Subcutaneous abdominal adipose tissue (tissue), 5 donors: ENCODE measurements around the gene GPATCH1.

Experiments used
- H3K27ac ChIP-seq: one replicate; pipeline ENCODE4 v1.7.0; 2013; ENCODE audit warnings: low read depth, mild to moderate bottlenecking, inconsistent platforms, low read length, moderate library complexity
- H3K27me3 ChIP-seq, 5 donors: one replicate each; pipeline ENCODE4 v1.7.0; 2013; ENCODE audit warnings: low read length in 5 of 5, inconsistent platforms in 1 of 5; ENCODE audit not compliant: control insufficient read depth in 5 of 5, insufficient read depth in 4 of 5
- H3K36me3 ChIP-seq, 5 donors: one replicate each; pipeline ENCODE4 v1.7.0; 2013; ENCODE audit warnings: low read length in 5 of 5; ENCODE audit not compliant: control insufficient read depth in 5 of 5, insufficient read depth in 5 of 5
- H3K4me1 ChIP-seq, 5 donors: one replicate each; pipeline ENCODE4 v1.7.0; 2013; ENCODE audit warnings: low read length in 5 of 5, mild to moderate bottlenecking in 3 of 5, moderate library complexity in 1 of 5; ENCODE audit not compliant: control insufficient read depth in 5 of 5, insufficient read depth in 5 of 5
- H3K4me3 ChIP-seq, 5 donors: one replicate each; pipeline ENCODE4 v1.7.0; 2013; ENCODE audit warnings: low read length in 5 of 5, low read depth in 1 of 5
- H3K9ac ChIP-seq, 5 donors: one replicate each; pipeline ENCODE4 v1.7.0; 2013; ENCODE audit warnings: low read length in 5 of 5, mild to moderate bottlenecking in 4 of 5, moderate library complexity in 3 of 5
- H3K9me3 ChIP-seq, 5 donors: one replicate each; pipeline ENCODE4 v1.7.0; 2013; ENCODE audit warnings: low read length in 5 of 5; ENCODE audit not compliant: control insufficient read depth in 5 of 5
- donor health status: healthy.
- donor health status: healthy.
- donor health status: healthy.
- donor health status: healthy.
- donor health status: healthy.

The GPATCH1 gene

DNA sequence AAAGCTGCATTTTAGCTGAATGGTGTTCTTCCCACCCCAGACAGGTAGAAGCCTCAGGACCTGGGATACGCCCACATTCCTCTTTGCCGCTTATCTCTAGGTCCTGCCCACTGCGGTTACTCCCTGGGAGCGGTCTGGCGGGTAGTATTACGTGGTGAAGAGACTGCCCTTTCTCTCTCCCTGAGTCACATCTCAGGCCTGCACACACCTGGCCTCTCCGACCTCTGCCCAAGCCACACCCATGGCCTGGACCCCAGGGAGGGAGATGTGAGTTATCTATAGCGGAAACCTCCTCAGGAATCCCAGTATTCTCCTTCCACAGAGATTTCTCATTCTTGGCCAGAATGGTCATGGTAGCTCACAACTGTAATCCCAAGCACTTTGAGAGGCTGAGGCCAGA, 33.6 kb upstream of the GPATCH1 start:
- Histone ChIP-seq H3K4me1 (no peaks in the 10 kb centered on the region), H3K4me3 (no peak overlapping the region), H3K27me3 (no peaks in the 10 kb centered on the region), H3K9me3 (no peaks in the 10 kb centered on the region), H3K27ac (no peak overlapping the region), H3K9ac (no peak overlapping the region), H3K36me3 (no peaks in the 10 kb centered on the region)

DNA sequence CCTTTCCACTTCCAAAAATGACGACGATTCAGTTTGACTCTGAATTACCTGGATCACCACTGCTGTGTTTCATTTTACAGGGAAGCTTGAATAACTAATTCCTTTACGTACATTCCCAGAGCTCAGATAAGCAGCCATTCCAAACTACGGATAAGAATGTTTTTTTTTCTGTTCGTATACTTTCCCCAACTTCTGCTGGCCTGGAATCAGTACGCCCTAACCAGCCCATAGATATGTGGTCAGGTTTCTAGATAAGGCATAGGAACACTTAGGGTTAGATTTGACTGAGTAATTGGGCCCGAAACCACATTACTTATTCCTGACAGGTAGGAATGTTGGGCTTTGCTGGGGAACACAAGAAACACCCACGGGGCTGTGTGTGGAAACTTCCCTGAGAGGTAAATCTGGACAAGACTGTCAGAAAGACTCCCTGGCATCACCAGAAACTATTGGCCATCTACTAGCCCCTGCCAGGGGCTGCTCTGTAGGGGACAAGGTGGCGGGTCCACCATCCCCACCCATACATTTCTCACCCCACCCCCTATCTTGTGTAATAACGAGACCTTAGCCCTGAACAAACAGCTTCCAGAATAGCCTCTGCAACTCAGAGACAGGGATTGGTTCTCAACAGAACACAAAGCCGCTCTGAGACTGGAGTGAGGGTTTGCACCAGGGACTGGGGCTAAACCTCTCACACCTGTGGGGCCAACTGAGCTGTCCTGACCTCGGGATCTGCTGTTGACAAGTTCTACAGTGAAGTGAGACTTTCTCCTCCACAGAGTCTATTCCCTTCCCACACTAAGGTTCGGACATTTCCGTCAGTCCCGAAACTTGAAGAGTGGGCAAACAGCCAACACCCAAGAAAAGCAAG, 31.9 kb upstream of the GPATCH1 start:
- Histone ChIP-seq H3K27ac (no peak overlapping the region), H3K9me3 (no peaks in the 10 kb centered on the region), H3K27me3 (no peaks in the 10 kb centered on the region), H3K4me3 (no peak overlapping the region), H3K4me1 (no peaks in the 10 kb centered on the region), H3K9ac (no peak overlapping the region), H3K36me3 (no peaks in the 10 kb centered on the region)

DNA sequence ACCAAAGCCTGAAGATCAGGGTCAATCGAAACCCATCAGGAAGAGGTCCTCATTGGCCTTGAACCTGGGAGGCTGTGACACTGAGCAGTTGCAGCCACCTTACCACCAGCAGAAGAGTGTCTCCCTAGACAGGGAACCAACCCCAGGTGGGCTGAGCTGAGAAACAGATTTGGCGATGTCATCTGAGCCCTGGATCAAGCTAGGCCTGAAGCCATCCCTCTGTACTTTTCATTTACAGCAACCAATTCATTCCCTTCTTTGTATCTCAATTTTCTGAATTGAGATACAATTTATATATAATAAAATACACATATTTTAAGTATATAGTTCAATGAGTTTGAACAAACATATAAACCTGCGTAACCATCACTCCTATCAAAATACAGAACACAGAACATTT, 30.9 kb upstream of the GPATCH1 start:
- Histone ChIP-seq H3K9me3 (no peaks in the 10 kb centered on the region), H3K36me3 (no peaks in the 10 kb centered on the region), H3K4me3 (no peak overlapping the region), H3K27ac (no peak overlapping the region), H3K4me1 (no peaks in the 10 kb centered on the region), H3K9ac (no peak overlapping the region), H3K27me3 (no peaks in the 10 kb centered on the region)

DNA sequence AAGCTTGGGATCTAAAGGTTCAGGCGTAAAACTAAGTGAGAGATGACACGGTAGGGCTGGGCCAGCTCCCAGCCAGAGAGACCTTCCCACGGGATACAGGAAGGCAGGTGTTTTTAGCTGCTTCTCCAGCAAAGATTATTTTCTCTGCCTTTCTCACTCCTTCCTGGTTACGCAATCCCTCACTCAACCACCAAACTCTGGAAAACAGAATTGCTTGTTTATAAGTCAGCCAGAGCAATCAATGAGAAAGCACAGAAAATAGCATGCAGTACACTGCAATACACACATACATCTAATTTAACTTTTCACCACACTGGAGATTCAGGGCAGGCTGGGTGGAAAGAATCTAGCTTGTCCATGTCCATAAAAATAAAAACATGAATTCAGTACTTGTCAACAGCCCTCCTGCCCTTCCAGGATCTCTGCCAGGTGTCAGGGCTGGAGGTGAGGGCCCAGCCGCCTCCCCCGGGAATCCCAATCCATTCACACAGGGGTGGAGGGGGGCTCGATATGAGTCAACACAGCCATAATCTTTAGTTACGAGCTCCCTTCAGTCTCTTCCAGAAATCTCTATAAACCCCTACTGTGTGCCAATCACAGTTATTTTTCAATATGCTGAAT, 28.5 kb upstream of the GPATCH1 start:
- Histone ChIP-seq H3K4me1 (no peaks in the 10 kb centered on the region), H3K27ac (no peak overlapping the region), H3K36me3 (no peaks in the 10 kb centered on the region)

GRCh38 chr19:33054623-33055022, 26.4 kb upstream of the GPATCH1 start:
- Histone ChIP-seq H3K27me3 (no peaks in the 10 kb centered on the region), H3K9me3 (no peaks in the 10 kb centered on the region), H3K4me3 (no peak overlapping the region), H3K27ac (no peak overlapping the region), H3K9ac (no peak overlapping the region), H3K4me1 (no peaks in the 10 kb centered on the region), H3K36me3 (no peaks in the 10 kb centered on the region)

More for the DNA sequence above, 28.5 kb upstream of the GPATCH1 start:
- no peak overlapping the region for H3K4me3 ChIP-seq
- H3K9me3 ChIP-seq = no peaks in the 10 kb centered on the region
- H3K9ac ChIP-seq = no peak overlapping the region
- H3K27me3 ChIP-seq = no peaks in the 10 kb centered on the region

- Histone ChIP-seq H3K9me3 (no peaks in the 10 kb centered on the region), H3K9ac (no peak overlapping the region), H3K27ac (no peak overlapping the region), H3K4me3 (no peak overlapping the region), H3K4me1 (no peaks in the 10 kb centered on the region), H3K27me3 (peaks cover 0 to 4% (median 0%) of the 10 kb centered on the region in 5 donors), H3K36me3 (no peaks in the 10 kb centered on the region)
Measured at GRCh38 chr19:33055718-33056117, 25.3 kb upstream of the GPATCH1 start.

DNA sequence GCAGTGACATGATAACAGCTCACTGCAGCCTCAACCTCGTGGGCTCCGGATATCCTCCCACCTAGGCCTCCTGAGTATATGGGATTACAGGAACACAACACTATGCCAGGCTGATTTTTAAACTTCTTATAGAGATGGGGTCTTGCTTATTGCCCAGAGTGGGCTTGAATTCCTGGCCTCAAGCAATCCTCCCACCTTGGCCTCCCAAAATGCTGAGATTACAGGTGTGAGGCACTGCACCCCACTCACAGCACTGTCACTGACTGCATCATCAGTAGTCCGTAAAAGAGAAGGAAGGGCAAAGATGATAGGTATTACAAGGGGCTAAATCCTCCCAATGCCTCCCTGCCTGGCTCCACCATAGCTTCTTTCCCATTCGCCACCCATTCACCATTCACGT, 20.4 kb upstream of the GPATCH1 start:
- Histone ChIP-seq H3K27ac (no peak overlapping the region), H3K4me3 (no peak overlapping the region), H3K4me1 (peaks cover 0 to 15% (median 11%) of the 10 kb centered on the region in 5 donors), H3K9me3 (no peaks in the 10 kb centered on the region), H3K9ac (no peak overlapping the region), H3K36me3 (no peaks in the 10 kb centered on the region), H3K27me3 (peaks cover 3 to 13% (median 12%) of the 10 kb centered on the region in 5 donors)

GRCh38 chr19:33062902-33063301, 18.1 kb upstream of the GPATCH1 start:
- H3K27ac ChIP-seq = no peak overlapping the region
- no peak overlapping the region for H3K4me3 ChIP-seq
- peaks cover 3 to 13% (median 12%) of the 10 kb centered on the region in 5 donors for H3K27me3 ChIP-seq
- no peaks in the 10 kb centered on the region for H3K36me3 ChIP-seq
- H3K4me1 ChIP-seq = peaks cover 0 to 15% (median 11%) of the 10 kb centered on the region in 5 donors
- H3K9ac ChIP-seq = no peak overlapping the region
- no peaks in the 10 kb centered on the region for H3K9me3 ChIP-seq

DNA sequence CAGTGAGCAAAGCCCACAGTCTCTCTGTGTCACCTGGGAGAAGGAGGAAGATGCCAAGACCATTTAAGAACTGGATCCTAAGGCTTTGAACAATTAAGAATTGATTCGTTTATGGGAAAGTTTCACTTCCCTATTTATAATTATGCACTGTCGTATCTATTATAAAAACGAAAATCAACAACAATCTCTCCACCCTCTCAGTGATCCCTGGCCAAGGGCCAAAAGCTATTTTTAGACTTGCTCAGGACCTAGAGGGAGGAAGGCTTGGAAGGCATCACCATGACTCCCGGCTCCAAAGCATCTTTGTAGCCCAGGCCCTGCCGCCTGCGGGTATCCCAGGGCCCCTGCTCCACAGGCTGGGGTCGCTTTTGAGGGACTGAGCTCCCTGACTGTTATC, 17.6 kb upstream of the GPATCH1 start:
- Histone ChIP-seq H3K4me1 (peaks cover 0 to 15% (median 11%) of the 10 kb centered on the region in 5 donors), H3K4me3 (no peak overlapping the region), H3K9ac (no peak overlapping the region), H3K27me3 (peaks cover 3 to 13% (median 12%) of the 10 kb centered on the region in 5 donors), H3K27ac (no peak overlapping the region), H3K9me3 (no peaks in the 10 kb centered on the region), H3K36me3 (no peaks in the 10 kb centered on the region)

DNA sequence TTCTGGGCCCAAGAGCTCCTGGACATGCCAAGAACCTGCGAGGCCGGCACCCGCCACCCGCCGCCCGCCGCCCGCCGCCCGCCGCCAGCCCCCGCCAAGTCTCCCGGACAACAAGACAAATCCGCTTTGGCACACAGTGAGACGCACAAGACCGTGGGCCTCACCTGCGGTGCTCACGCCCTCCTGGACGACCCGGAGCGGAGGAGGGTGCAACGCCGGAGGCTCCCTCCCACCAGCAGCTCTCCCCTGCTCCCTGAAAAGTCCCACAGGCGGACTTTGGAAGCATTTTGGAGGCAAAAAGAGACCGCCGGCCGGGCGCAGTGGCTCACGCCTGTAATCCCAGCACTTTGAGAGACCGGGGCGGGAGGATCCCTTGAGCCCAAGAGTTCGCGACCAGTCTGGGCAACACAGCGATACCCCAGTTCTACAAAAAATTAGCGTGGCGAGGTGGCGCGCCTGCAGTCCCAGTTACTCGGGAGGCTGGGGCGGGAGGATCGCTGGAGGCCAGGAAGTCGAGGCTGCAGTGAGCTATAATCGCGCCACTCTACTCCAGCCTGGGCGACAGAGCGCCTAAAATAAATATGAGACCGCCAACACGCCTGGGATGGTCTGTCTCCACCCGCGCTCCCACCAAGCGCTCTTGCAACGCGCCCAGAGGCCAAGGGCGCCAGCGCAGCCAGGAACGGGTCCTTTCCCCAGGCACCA, 17.1 kb upstream of the GPATCH1 start:
- Histone ChIP-seq H3K9ac (no peak overlapping the region), H3K27me3 (peaks cover 3 to 13% (median 12%) of the 10 kb centered on the region in 5 donors), H3K4me1 (peaks cover 0 to 15% (median 11%) of the 10 kb centered on the region in 5 donors), H3K9me3 (no peaks in the 10 kb centered on the region), H3K36me3 (no peaks in the 10 kb centered on the region), H3K27ac (no peak overlapping the region), H3K4me3 (peak overlapping the region in 3 of 5 donors; percentile 36 to 47 (median 42))
